ENCODE results near the gene USP49.
A peak's percentile ranks its signal among the peaks of the same experiment; 100 is the strongest.
"Not testable (repeated sequence)": the region's sequence is repeated elsewhere in the genome, so short reads cannot be mapped to it uniquely, and the experiment has no call there.

Gene USP49

DNA sequence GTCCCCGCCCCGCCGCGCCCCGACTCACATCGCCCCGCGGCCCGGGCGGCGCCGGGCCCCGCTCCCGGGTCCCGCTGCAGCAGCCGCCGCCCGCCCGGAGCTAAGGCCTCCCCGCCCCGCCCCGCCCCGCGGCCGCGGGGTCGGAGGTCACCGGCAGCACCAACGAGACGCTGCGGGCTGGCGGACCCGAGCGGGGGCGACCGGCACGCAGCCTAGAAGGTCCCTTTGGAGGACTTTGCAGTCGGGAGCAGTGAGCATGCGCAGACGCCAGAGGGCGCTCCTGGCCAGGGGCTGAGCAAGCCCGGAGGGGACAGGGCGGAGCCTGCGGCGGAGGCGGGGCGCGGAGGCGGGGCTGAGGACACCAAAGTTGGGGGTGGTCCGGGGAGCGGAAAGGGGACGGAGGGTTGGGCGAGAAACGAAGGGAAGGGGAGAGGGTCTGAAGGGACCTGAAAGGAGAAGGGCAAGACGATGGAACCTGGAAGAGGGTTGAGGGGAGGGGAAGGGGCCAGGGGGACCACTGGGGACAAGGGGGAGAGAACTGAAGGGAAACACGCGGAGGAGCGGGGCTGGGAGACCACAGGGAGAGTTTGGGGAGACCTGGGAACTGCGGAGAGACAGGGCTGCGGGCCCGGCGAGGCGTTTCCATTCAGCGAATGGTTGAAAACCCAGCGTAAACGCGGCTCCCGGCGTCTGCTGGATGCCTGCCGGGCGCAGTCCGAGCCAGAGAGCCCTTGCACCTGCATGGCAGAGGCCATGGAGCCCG, 115.2 kb downstream of the USP49 start, which contains the start of gene FRS3:
Gene FRS3 (minus strand): TSS at position 113 of the 763 bp plus-strand sequence. CDS start 2,913 bp downstream, outside the sequence.
- DNase-seq = peak; percentile 83

GRCh38 chr6:41779336-41779735, 115.8 kb downstream of the USP49 start:
- DNase-seq = no peak

DNA sequence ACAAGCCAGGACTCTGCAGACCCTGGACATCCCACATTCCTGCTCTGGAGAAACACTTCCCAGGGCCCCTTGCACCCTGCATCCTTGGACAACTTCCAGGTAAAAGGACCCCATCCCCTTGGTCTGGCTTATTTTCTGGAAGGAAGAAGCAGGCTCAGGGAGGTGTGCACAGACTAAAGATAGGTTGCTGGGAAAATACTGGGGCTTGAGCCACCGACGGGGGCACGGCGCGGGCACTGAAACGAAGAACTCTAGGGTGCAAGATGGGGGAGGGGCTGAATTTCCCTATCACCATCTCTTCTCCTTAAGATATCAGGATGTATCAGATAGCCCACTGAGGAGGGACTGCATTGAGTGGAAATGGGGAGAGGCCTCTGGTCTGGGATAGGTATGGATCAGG, 116.3 kb downstream of the USP49 start:
- no peak for DNase-seq

DNA sequence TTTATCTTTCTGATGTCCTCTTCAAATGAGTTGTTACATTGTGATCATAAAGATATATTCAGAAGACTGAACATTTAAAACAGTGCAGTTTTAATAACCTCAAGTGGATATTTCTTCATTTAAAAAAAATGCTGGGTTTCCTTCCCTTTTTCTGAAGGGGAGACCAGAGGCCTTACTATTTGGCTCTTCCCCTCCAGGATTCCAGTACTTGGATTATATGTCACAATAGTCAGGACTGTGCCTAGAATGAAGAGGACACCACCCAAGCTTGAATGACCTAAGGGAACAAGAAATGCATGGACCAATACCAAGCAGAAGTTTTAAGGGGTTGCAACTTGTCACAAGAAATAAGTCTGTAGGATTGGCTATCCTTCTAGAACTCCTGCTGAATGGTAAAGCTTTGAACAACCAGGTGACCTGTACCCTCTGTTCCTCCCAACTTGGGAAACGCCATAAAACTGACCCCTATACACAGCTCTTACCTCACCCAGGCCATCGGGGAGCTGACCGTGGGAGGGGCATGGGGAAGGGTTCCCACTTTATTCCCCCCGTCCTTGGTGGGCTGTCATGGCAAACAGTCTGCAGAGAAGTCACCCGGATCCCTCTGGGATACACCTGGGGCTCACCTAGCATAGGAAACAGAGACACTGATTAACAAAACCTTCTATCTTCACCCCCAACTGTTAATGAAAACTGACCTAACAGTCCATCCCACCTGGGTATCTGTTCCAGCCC, 117.5 kb downstream of the USP49 start:
- DNase-seq = no peak

- no peak for DNase-seq
Observed at GRCh38 chr6:41775293-41775882, 119.8 kb downstream of the USP49 start.

- DNase-seq = no peak
Observed at GRCh38 chr6:41774841-41775240, 120.3 kb downstream of the USP49 start.

DNA sequence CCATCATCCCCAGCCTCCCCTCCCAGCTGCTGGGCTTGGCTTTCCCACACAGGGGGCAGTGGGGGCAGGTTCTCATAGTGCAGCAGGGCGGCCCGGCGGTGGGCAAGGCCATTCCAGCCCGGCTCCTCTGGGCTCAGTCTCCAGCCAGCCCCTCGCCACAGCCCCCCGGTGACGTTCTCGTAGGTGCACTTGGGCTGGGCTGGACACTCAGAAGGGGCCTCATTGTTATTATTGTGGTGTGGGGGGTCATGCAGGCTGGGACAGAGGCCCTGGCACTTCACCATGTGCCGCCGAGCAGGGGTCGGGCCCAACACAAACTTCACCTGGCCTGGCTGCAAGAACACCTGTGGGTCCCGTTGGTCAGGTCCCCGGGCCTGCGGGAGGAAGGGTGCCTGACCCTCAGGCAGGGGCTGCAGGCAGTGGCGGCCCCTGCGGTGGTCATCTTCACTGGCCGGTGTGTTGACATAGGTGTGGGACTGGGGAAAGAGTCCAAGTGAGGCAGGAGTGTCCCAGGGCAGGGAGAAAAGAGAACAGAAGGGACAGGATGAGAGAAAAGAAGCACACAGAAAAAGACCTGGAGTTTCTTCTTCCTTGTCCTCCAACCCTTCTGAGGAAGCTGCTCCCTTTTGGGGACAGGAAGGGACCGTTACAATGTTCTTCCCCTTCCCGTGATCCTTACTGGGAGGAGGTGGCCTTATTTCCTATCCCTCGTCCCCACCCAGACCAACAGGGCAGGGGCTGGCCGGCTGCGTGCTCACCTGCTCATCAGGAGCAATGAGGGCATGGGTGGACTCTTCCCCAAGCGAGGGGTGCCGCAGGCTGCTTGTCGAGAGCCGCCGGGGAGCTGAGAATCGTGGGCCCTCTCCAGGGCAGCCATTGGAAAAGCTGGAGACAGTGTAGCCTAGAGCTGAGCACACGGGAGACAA, 123.9 kb downstream of the USP49 start:
- DNase-seq = no peak

- no peak for DNase-seq
Observed at GRCh38 chr6:41770381-41771057, 124.7 kb downstream of the USP49 start.

DNA sequence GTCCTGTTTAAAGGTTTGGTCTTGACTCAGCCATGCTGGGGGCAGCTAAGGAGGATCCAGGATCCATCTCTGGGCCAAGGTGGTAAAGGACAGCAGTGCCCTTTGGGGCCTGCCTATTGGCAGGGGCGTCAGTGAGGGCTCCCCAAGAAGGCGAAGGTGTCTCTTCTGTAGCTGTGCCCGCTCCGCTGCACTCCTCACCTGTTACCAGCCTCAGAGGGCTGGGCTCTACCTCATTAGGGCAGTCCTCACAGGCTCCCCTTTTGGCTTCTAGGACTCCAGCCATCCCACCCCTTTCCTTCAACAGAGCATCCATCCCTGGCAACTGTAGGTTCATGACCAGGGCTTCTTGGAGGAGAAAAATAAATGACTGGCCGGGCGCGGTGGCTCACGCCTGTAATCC, 125.8 kb downstream of the USP49 start:
- DNase-seq = no peak

DNA sequence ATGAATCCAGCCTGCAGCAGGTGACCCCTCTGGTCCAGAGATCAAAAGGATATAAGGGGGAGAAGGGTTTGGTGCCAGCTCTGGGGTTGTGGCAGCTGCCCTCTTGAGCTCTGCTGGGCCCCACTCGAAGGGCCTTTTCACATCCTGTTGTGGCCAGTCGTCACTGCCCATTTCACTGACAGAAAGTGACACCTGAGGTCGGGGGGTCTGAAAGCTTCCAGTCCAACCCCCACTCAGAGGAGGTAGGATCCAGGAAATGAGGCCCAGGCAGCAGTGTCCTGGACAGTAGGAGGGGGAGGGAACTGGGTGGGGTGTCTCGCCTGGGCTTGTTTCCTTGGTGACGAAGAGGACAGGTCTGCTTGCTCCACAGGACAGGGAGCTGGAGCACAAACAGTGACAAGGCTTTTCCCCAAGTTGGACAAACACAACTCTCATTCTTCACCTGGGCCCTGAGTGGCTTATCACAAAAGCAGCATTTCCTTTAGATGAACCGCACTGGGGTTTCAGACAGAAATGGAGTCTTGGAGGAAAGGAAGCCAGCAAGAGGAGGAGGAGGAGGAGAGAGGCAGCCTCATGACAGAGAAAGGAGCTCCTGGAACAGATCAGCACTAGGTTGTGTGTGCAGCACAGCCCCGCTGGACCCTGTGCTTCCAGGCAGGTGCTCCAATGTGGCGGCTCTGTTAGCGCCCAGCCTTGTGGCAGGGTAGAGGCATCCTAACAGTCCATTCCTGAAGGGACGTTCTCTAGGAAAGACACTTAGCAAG, 126.4 kb downstream of the USP49 start:
- DNase-seq = no peak

GRCh38 chr6:41767112-41767833, 127.9 kb downstream of the USP49 start:
- no peak for DNase-seq

DNA sequence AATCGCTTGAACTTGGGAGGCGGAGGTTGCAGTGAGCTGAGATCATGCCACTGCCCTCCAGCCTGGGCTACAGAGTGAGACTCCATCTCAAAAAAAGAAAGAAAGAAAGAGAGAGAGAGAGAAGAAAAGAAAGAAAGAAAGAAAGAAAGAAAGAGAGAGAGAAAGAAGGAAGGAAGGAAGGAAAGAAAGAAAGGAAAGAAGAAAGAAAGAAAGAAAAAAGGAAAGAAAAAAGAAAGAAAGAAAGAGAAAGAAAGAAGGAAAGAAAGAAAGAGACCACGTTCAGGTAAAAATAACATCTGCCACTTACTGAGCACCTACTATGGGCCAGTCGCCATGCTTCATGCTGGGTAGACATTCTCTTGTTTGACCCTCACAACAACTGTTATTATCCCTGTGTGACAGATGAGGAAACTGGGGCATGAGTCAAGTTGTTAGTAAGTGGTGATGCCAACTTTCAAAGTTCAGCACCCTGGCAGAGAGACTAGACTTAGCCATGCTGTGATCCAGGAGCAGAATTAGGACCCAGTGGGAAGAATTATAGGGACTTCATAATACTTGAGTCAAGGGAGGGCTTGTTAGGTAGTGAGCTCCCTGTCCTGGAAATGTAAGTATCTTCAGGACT, 129.0 kb downstream of the USP49 start:
- DNase-seq = not testable (repeated sequence)

DNA sequence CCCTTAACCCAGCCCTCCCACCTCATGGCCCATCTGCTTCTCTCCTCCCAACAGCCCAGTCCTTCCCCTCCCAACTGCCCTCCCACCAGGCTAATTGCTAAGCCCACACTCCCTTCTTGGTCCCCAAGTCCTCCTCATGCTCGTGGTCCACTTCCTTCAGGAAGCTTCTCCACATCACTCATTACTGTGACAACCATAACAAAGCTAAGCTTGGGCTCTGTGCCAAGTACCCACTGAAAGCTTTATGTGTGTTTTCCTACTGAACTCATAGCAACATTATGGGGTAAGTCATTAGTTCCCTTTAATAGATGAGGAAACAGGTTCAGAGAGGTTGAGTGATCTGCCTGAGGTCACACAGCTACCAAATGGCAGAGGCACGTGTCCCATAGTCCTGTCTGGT, 131.7 kb downstream of the USP49 start:
- DNase-seq = no peak

GRCh38 chr6:41759905-41760579, 135.1 kb downstream of the USP49 start:
- no peak for DNase-seq

- no peak for DNase-seq
Observed at GRCh38 chr6:41759106-41759904, 135.9 kb downstream of the USP49 start.

- no peak for DNase-seq
Observed at GRCh38 chr6:41758641-41759035, 136.5 kb downstream of the USP49 start.

DNA sequence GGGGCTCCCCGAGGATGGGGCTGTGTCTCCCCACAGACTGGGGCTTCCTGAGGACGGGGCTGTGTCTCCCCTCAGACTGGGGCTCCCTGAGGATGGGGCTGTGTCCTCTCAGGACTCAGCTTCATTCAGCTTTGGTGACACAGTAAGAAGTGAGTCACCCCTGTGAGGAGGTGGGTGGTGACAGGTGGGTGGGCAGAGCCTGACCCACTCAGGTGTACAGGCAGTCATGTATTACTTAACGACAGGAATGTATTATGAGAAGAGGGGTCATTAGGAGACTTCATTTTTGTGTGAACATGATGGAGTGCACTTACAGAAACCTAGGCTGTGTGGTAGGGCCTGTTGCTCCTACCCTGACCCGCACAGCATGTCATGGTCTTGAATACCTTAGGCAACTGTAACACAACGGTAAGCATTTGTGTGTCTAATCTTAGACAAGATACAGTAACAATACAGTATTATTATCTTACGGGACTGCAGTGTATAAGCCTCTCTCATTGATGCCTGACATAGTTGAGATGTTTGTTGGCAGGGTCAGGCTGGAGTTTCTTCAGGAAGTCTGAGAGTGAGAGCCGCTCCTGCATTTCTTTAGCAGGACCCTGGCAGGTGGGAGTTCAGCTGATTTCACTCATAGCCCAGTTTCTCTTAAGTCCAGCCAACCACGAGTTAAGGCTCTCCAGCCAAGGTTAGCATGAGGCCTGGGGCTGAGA, 137.1 kb downstream of the USP49 start:
- no peak for DNase-seq

GRCh38 chr6:41757271-41757670, 137.9 kb downstream of the USP49 start:
- no peak for DNase-seq

All from right kidney (tissue), 1 donor.